ENCODE data around the gene SPDEF.

DNA sequence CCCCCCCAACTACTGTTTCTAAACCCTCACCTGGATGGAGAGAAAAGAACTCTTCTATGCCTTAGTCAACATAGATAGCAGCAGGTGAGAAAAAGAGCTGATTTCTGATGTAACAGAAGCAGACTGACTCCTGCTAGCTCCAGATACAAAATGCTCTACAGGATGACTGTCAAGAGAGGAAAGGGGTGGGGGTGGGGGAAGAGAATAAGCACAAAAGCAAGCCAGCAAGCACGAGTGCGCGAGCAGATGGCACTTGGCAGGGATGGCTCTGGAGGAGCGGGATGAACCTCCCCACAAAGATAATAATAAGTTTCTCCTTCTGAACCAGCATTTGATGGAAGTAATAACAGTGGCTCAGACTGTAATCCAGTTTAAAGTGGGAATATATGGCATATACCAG, 45.6 kb upstream of the SPDEF start:
- TF ChIP-seq CTCF (IDR thresholded peaks at IDR 0.05; ENCODE audit: low read depth, low read length, poor library complexity, severe bottlenecking) (no peak), EZH2phosphoT487 (IDR thresholded peaks at IDR 0.05; ENCODE audit: borderline replicate concordance, low read length) (no peak)

All from DOHH2 (cell line).